Ishikawa (cell line): ENCODE results near the gene MED10.

Experiments
- CEBPB ChIP-seq: IDR thresholded peaks from 2 replicates; pipeline ENCODE4 v1.6.1; 2012
- CREB1 ChIP-seq: IDR thresholded peaks from 2 replicates; pipeline ENCODE4 v1.6.1; 2012; ENCODE audit warnings: low read depth
- FOXM1 ChIP-seq: IDR thresholded peaks from 2 replicates; pipeline ENCODE4 v1.6.1; 2012; ENCODE audit warnings: low read depth, borderline replicate concordance
- NFIC ChIP-seq: IDR thresholded peaks from 2 replicates; pipeline ENCODE4 v1.6.1; 2012
- RAD21 ChIP-seq: IDR thresholded peaks from 2 replicates; pipeline ENCODE4 v1.6.1; 2012; ENCODE audit warnings: low read depth
- REST ChIP-seq: IDR thresholded peaks from 2 replicates; pipeline ENCODE4 v1.6.1; 2012; ENCODE audit warnings: low read depth, mild to moderate bottlenecking
- TAF1 ChIP-seq: IDR thresholded peaks from 2 replicates; pipeline ENCODE4 v1.6.1; 2012; ENCODE audit warnings: low read depth, mild to moderate bottlenecking
- TCF12 ChIP-seq: IDR thresholded peaks from 2 replicates; pipeline ENCODE4 v1.6.1; 2012; ENCODE audit warnings: low read depth

The MED10 gene

GRCh38 chr5:6322163-6322713 is 56.1 kb downstream of the MED10 start:
- no peak for TF ChIP-seq TAF1
- no peak for TF ChIP-seq FOXM1
- no peak for TF ChIP-seq NFIC
- TF ChIP-seq CREB1, result no peak
- TF ChIP-seq REST, result no peak
- no peak for TF ChIP-seq CEBPB
- no peak for TF ChIP-seq TCF12
- TF ChIP-seq RAD21, result no peak
